ENCODE results near the gene HIF3A.

GRCh38 chr19:46381756-46382345 lies 85.0 kb downstream of the HIF3A start:
- TF ChIP-seq, protein P1, sequence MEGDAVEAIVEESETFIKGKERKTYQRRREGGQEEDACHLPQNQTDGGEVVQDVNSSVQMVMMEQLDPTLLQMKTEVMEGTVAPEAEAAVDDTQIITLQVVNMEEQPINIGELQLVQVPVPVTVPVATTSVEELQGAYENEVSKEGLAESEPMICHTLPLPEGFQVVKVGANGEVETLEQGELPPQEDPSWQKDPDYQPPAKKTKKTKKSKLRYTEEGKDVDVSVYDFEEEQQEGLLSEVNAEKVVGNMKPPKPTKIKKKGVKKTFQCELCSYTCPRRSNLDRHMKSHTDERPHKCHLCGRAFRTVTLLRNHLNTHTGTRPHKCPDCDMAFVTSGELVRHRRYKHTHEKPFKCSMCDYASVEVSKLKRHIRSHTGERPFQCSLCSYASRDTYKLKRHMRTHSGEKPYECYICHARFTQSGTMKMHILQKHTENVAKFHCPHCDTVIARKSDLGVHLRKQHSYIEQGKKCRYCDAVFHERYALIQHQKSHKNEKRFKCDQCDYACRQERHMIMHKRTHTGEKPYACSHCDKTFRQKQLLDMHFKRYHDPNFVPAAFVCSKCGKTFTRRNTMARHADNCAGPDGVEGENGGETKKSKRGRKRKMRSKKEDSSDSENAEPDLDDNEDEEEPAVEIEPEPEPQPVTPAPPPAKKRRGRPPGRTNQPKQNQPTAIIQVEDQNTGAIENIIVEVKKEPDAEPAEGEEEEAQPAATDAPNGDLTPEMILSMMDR (conservative IDR thresholded peaks at IDR 0.05; ENCODE audit: low read depth, low read length): no peak
- no peak for TF ChIP-seq FOS (IDR thresholded peaks at IDR 0.05; ENCODE audit: low read depth, low read length)
